ENCODE data around the gene BRAF.

Gene BRAF

GRCh38 chr7:140889150-140889549 lies 35.6 kb downstream of the BRAF start:
- TF ChIP-seq REST (IDR thresholded peaks at IDR 0.05; ENCODE audit: low read depth) (no peak), MAX (IDR thresholded peaks at IDR 0.05) (no peak), TCF12 (IDR thresholded peaks at IDR 0.05; ENCODE audit: low read depth) (no peak), EP300 (IDR thresholded peaks at IDR 0.05; ENCODE audit: borderline replicate concordance) (no peak), CEBPB (IDR thresholded peaks at IDR 0.05) (no peak), EGR1 (IDR thresholded peaks at IDR 0.05) (no peak)

GRCh38 chr7:140888087-140888486 lies 36.6 kb downstream of the BRAF start:
- TF ChIP-seq MAX (IDR thresholded peaks at IDR 0.05) (no peak), REST (IDR thresholded peaks at IDR 0.05; ENCODE audit: low read depth) (no peak), TAF1 (IDR thresholded peaks at IDR 0.05; ENCODE audit: low read depth) (no peak), YY1 (IDR thresholded peaks at IDR 0.05; ENCODE audit: low read depth) (no peak)

- no peak for TF ChIP-seq CEBPB (IDR thresholded peaks at IDR 0.05)
- no peak for TF ChIP-seq USF1 (IDR thresholded peaks at IDR 0.05)
- TF ChIP-seq CREB1 (IDR thresholded peaks at IDR 0.05; ENCODE audit: low read depth), result no peak
- TF ChIP-seq TEAD4 (IDR thresholded peaks at IDR 0.05), result no peak
- no peak for TF ChIP-seq NFIC (IDR thresholded peaks at IDR 0.05)
- no peak for TF ChIP-seq MAX (IDR thresholded peaks at IDR 0.05)
Measured at GRCh38 chr7:140885735-140886334, 38.9 kb downstream of the BRAF start.

- TF ChIP-seq TEAD4 (IDR thresholded peaks at IDR 0.05) (no peak), RAD21 (IDR thresholded peaks at IDR 0.05; ENCODE audit: low read depth) (no peak), ZBTB7A (IDR thresholded peaks at IDR 0.05; ENCODE audit: low read depth) (no peak), NFIC (IDR thresholded peaks at IDR 0.05) (no peak), EGR1 (IDR thresholded peaks at IDR 0.05) (no peak), USF1 (IDR thresholded peaks at IDR 0.05) (no peak), EP300 (IDR thresholded peaks at IDR 0.05; ENCODE audit: borderline replicate concordance) (no peak), FOXM1 (IDR thresholded peaks at IDR 0.05; ENCODE audit: borderline replicate concordance, low read depth) (no peak), YY1 (IDR thresholded peaks at IDR 0.05; ENCODE audit: low read depth) (no peak), TAF1 (IDR thresholded peaks at IDR 0.05; ENCODE audit: low read depth) (no peak), REST (IDR thresholded peaks at IDR 0.05; ENCODE audit: low read depth) (no peak), CREB1 (IDR thresholded peaks at IDR 0.05; ENCODE audit: low read depth) (no peak), CEBPB (IDR thresholded peaks at IDR 0.05) (no peak), MAX (IDR thresholded peaks at IDR 0.05) (no peak), TCF12 (IDR thresholded peaks at IDR 0.05; ENCODE audit: low read depth) (no peak)
Measured at GRCh38 chr7:140883378-140883777, 41.4 kb downstream of the BRAF start.

Measured in Ishikawa (cell line).